K562 (cell line): ENCODE data around the gene ELOVL5. TPM values are rescaled to one million over a fixed set of nuclear protein-coding genes. Genes with fewer than 3 reads are reported as not detected.
A peak's percentile ranks its signal among the peaks of the same experiment; 100 is the strongest.

Experiments used
- ARID1B ChIP-seq: fragments of 450-650 bp; IDR thresholded peaks from 2 replicates; pipeline ENCODE4 v1.6.1; 2016; ENCODE audit warnings: antibody characterized with exemption, mild to moderate bottlenecking, inconsistent platforms
- ATF3 ChIP-seq, 2 experiments: fragments of 450-650 bp in 1 of 2; sonication (generic) in 1 of 2; formaldehyde crosslinking in 1 of 2; IDR thresholded peaks in 1 of 2; conservative IDR thresholded peaks in 1 of 2; 2 replicates each; pipeline versions ENCODE4 v1.6.1 to v1.8.1; 2016 to 2023; ENCODE audit warnings: mild to moderate bottlenecking in 2 of 2, moderate library complexity in 2 of 2, inconsistent platforms in 1 of 2, missing genetic modification reagents in 1 of 2
- CBFA2T2 ChIP-seq: fragments of 450-650 bp; conservative IDR thresholded peaks from 2 replicates; pipeline ENCODE4 v1.6.1; 2017; ENCODE audit warnings: mild to moderate bottlenecking
- NCOR1 ChIP-seq: fragments of 450-650 bp; IDR thresholded peaks from 2 replicates; pipeline ENCODE4 v1.6.1; 2016; ENCODE audit warnings: mild to moderate bottlenecking, moderate library complexity
- SRF ChIP-seq, 2 experiments: fragments of 250-450, 450-650 bp in 1 of 2; sonication (Bioruptor Pico) in 1 of 2; sonication (generic) in 1 of 2; formaldehyde crosslinking; IDR thresholded peaks; 2 replicates each; pipeline versions ENCODE4 v1.5.0 to v1.5.1; 2020 to 2022; ENCODE audit warnings: mild to moderate bottlenecking in 1 of 2, missing genetic modification reagents in 1 of 2
- TAL1 ChIP-seq: fragments of 450-650 bp; IDR thresholded peaks from 2 replicates; pipeline ENCODE4 v1.6.1; 2016; ENCODE audit warnings: mild to moderate bottlenecking
- TBL1XR1 ChIP-seq, 2 experiments: IDR thresholded peaks; 2 replicates each; pipeline ENCODE4 v1.6.1; 2012; ENCODE audit warnings: improper control_type of control experiment in 2 of 2, low read length in 2 of 2, mild to moderate bottlenecking in 1 of 2
- TCF3 ChIP-seq: sonication (generic); formaldehyde crosslinking; IDR thresholded peaks from 2 replicates; pipeline ENCODE4 v1.4.0; 2020; ENCODE audit warnings: mild to moderate bottlenecking, missing genetic modification reagents
- TEAD4 ChIP-seq, 2 experiments: sonication (generic) in 1 of 2; formaldehyde crosslinking in 1 of 2; IDR thresholded peaks; 2 replicates each; pipeline versions ENCODE4 v1.6.1 to v1.8.0; 2012 to 2022; ENCODE audit warnings: borderline replicate concordance in 1 of 2, inconsistent platforms in 1 of 2, low read length in 1 of 2, mild to moderate bottlenecking in 1 of 2, missing genetic modification reagents in 1 of 2
- VEZF1 ChIP-seq: fragments of 200-800 bp; sonication (Bioruptor generic); IDR thresholded peaks from 2 replicates; pipeline ENCODE4 v1.6.1; 2017; ENCODE audit warnings: missing genetic modification characterization, missing compliant biosample characterization
- YBX1 ChIP-seq: fragments of 450-650 bp; IDR thresholded peaks from 2 replicates; pipeline ENCODE4 v1.7.1; 2016; ENCODE audit warnings: mild to moderate bottlenecking
- ZNF324 ChIP-seq: fragments of 250-450 bp; sonication (Bioruptor Pico); IDR thresholded peaks from 2 replicates; pipeline ENCODE4 v1.4.0; 2020; ENCODE audit warnings: mild to moderate bottlenecking
- polyA plus RNA-seq, 8 experiments: library from polyadenylated mRNA; depleted of rRNA in 4 of 8; stranded (reverse) in 5 of 8; unstranded in 3 of 8; fragments of >200 nt; fragmentation: Nextera tagmentation in 2 of 8; fragmentation: Illumina TruSeq in 1 of 8; extraction: Ambion mirVana in 2 of 8; extraction: Trizol in 1 of 8; gene quantifications; 2 replicates each; pipeline versions ENCODE4 v1.2.1 to v1.2.3, GENCODE V29; 2011 to 2014; ENCODE audit warnings: inconsistent platforms in 1 of 8, missing spikeins in 1 of 8
- total RNA-seq, 7 experiments: library from RNA; depleted of rRNA in 6 of 7; stranded (reverse); fragments of >200 nt in 6 of 7; fragmentation: Illumina TruSeq in 2 of 7; extraction: Trizol in 2 of 7; gene quantifications; 2 replicates each; pipeline versions ENCODE4 v1.2.1 to v1.2.3, GENCODE V29; 2011 to 2021; ENCODE audit warnings: low replicate concordance in 1 of 7

Gene ELOVL5
- total and polyA plus RNA-seq, 9 of the 15 experiments (the other 6 are each of a cell fraction or from before 2014, with no cell fraction given) = 70.6 to 245 (median 132) TPM

GRCh38 chr6:53233309-53233708, 115.4 kb downstream of the ELOVL5 start (continued):
- TF ChIP-seq VEZF1 = no peak
- peak; percentile 62 for TF ChIP-seq NCOR1
- 0 out of 4 replicates have a peak, but pooled peaks of 1 of the 2 experiments have one; percentile 15 for TF ChIP-seq TBL1XR1 (IDR thresholded peaks at IDR 0.05; ENCODE audit: low read length in 2 of 2)
- peak; percentile 77 for TF ChIP-seq TCF3 (CRISPR knock-in tag)
- no peak for TF ChIP-seq YBX1
- peak; percentile 42; the same call in 1 of the 2 replicates for TF ChIP-seq CBFA2T2
- no peak for TF ChIP-seq SRF (CRISPR knock-in tag; IDR thresholded peaks at IDR 0.05)
- TF ChIP-seq ARID1B = peak; percentile 55
- TF ChIP-seq TEAD4 (IDR thresholded peaks at IDR 0.05; ENCODE audit: low read length) = peak; percentile 43; the same call in 1 of the 2 replicates
- TF ChIP-seq TEAD4 (CRISPR knock-in tag; IDR thresholded peaks at IDR 0.05; ENCODE audit: borderline replicate concordance) = no peak
- peak; percentile 38; the same call in 1 of the 2 replicates for TF ChIP-seq TAL1
- TF ChIP-seq ZNF324 (CRISPR knock-in tag) = no peak
- TF ChIP-seq ATF3 (IDR thresholded peaks at IDR 0.05) = peak; percentile 29; the same call in 1 of the 2 replicates
- TF ChIP-seq ATF3 (CRISPR knock-in tag; conservative IDR thresholded peaks at IDR 0.05) = no peak
